Measurements from ENCODE around the gene KCNH4. TPM values are rescaled to one million over a fixed set of nuclear protein-coding genes. Genes with fewer than 3 reads are reported as not detected.

The KCNH4 gene
- total and polyA plus RNA-seq, 2 of the 13 experiments (the other 11 are each of a cell fraction or from before 2014, with no cell fraction given) = 0.01 to 0.09 TPM

DNA sequence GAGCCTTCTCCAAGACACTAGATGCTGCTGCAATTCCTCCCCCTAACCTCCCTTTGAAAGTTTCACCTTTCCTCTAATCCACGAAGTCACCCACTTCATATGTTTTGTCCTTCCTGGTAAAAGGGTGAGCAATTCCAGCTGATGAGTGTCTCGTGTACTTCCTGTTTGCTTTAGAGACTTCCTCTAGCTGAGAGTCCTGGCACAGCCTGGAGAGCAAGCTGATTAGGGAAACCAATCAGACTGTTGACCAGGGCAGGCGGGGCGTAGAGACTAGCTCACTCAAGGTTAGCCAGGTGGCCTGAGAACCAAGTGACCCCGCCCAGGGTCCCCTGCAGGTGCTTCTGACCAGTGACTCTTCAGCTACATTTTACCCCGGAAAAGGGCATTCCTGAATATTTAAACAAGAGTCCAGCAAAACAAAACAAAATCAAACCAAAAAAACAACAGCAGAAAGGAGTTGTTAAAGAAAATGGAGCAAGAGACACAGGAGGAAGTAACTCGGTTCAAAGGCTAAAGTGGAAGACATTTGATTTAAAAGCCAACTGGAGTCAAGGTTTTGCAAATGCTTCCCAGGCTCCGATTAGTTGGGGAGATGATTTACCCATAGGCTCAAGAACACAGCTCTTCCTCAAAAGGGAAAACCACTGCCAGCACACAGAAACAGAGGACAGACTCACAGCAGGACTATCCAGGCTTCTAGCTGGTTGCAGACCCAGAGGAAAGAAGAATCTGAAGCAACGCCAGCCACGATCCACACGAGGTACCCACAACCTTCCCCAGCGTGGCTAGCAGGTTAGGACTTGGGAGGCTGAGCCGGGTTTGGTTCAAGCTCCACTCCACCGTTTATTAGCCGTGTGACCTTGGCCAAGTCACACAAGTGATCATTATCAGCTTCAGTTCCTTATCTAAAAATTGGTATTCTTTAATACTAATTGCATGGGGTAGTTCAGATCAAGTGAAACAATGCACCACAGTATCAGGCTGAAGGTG lies 45.0 kb downstream of the KCNH4 start (continued):
- TF ChIP-seq, protein P1, sequence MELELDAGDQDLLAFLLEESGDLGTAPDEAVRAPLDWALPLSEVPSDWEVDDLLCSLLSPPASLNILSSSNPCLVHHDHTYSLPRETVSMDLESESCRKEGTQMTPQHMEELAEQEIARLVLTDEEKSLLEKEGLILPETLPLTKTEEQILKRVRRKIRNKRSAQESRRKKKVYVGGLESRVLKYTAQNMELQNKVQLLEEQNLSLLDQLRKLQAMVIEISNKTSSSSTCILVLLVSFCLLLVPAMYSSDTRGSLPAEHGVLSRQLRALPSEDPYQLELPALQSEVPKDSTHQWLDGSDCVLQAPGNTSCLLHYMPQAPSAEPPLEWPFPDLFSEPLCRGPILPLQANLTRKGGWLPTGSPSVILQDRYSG (CRISPR knock-in tag; IDR thresholded peaks at IDR 0.05) = no peak
- TF ChIP-seq, protein P2, sequence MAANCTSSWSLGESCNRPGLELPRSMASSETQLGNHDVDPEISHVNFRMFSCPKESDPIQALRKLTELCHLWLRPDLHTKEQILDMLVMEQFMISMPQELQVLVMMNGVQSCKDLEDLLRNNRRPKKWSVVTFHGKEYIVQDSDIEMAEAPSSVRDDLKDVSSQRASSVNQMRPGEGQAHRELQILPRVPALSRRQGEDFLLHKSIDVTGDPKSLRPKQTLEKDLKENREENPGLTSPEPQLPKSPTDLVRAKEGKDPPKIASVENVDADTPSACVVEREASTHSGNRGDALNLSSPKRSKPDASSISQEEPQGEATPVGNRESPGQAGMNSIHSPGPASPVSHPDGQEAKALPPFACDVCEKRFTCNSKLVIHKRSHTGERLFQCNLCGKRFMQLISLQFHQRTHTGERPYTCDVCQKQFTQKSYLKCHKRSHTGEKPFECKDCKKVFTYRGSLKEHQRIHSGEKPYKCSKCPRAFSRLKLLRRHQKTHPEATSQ (CRISPR knock-in tag; IDR thresholded peaks at IDR 0.05; ENCODE audit: borderline replicate concordance) = no peak
- TF ChIP-seq PRPF4 (IDR thresholded peaks at IDR 0.05; ENCODE audit: low read depth, low read length, poor library complexity, severe bottlenecking) (no peak), ZNF614 (CRISPR knock-in tag; IDR thresholded peaks at IDR 0.05; ENCODE audit: borderline replicate concordance) (0 out of 2 replicates have a peak, but pooled peaks have one; percentile 57), RFX1 (IDR thresholded peaks at IDR 0.05) (no peak), PHF8 (CRISPR knock-in tag; IDR thresholded peaks at IDR 0.05) (no peak), ZNF891 (CRISPR knock-in tag; IDR thresholded peaks at IDR 0.05) (no peak), MEIS1 (CRISPR knock-in tag; IDR thresholded peaks at IDR 0.05; ENCODE audit: borderline replicate concordance) (no peak), ZNF792 (CRISPR knock-in tag; IDR thresholded peaks at IDR 0.05) (peak; percentile 73; the same call in 1 of the 2 replicates), ZNF292 (CRISPR knock-in tag; IDR thresholded peaks at IDR 0.05; ENCODE audit: borderline replicate concordance, low read depth) (0 out of 2 replicates have a peak, but pooled peaks have one; percentile 68), ZNF788 (CRISPR knock-in tag; IDR thresholded peaks at IDR 0.05; ENCODE audit: borderline replicate concordance) (no peak), ZNF496 (CRISPR knock-in tag; IDR thresholded peaks at IDR 0.05; ENCODE audit: insufficient replicate concordance) (no peak), TGIF2 (CRISPR knock-in tag; IDR thresholded peaks at IDR 0.05) (no peak)
- TF ChIP-seq, protein P3, sequence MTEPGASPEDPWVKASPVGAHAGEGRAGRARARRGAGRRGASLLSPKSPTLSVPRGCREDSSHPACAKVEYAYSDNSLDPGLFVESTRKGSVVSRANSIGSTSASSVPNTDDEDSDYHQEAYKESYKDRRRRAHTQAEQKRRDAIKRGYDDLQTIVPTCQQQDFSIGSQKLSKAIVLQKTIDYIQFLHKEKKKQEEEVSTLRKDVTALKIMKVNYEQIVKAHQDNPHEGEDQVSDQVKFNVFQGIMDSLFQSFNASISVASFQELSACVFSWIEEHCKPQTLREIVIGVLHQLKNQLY (CRISPR knock-in tag; IDR thresholded peaks at IDR 0.05) = peak; percentile 66
- TF ChIP-seq, protein P4, sequence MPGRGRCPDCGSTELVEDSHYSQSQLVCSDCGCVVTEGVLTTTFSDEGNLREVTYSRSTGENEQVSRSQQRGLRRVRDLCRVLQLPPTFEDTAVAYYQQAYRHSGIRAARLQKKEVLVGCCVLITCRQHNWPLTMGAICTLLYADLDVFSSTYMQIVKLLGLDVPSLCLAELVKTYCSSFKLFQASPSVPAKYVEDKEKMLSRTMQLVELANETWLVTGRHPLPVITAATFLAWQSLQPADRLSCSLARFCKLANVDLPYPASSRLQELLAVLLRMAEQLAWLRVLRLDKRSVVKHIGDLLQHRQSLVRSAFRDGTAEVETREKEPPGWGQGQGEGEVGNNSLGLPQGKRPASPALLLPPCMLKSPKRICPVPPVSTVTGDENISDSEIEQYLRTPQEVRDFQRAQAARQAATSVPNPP (CRISPR knock-in tag; IDR thresholded peaks at IDR 0.05) = no peak
- TF ChIP-seq, protein P5, sequence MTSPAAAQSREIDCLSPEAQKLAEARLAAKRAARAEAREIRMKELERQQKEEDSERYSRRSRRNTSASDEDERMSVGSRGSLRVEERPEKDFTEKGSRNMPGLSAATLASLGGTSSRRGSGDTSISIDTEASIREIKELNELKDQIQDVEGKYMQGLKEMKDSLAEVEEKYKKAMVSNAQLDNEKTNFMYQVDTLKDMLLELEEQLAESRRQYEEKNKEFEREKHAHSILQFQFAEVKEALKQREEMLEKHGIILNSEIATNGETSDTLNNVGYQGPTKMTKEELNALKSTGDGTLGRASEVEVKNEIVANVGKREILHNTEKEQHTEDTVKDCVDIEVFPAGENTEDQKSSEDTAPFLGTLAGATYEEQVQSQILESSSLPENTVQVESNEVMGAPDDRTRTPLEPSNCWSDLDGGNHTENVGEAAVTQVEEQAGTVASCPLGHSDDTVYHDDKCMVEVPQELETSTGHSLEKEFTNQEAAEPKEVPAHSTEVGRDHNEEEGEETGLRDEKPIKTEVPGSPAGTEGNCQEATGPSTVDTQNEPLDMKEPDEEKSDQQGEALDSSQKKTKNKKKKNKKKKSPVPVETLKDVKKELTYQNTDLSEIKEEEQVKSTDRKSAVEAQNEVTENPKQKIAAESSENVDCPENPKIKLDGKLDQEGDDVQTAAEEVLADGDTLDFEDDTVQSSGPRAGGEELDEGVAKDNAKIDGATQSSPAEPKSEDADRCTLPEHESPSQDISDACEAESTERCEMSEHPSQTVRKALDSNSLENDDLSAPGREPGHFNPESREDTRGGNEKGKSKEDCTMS (CRISPR knock-in tag; conservative IDR thresholded peaks at IDR 0.05) = no peak
- TF ChIP-seq, protein P6, sequence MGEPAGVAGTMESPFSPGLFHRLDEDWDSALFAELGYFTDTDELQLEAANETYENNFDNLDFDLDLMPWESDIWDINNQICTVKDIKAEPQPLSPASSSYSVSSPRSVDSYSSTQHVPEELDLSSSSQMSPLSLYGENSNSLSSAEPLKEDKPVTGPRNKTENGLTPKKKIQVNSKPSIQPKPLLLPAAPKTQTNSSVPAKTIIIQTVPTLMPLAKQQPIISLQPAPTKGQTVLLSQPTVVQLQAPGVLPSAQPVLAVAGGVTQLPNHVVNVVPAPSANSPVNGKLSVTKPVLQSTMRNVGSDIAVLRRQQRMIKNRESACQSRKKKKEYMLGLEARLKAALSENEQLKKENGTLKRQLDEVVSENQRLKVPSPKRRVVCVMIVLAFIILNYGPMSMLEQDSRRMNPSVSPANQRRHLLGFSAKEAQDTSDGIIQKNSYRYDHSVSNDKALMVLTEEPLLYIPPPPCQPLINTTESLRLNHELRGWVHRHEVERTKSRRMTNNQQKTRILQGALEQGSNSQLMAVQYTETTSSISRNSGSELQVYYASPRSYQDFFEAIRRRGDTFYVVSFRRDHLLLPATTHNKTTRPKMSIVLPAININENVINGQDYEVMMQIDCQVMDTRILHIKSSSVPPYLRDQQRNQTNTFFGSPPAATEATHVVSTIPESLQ (CRISPR knock-in tag; conservative IDR thresholded peaks at IDR 0.05) = no peak

All from HepG2 (cell line).